IMR-90 (cell line): ENCODE data around the gene FAM47A. TPM values are rescaled to one million over a fixed set of nuclear protein-coding genes. Genes with fewer than 3 reads are reported as not detected.

Experiments used
- ATAC-seq: fragments of 200-7000 bp; cut with Tn5 transposase; 2 replicates; pipeline ENCODE4 v1.9.1; 2020; ENCODE audit warnings: low read depth, mild to moderate bottlenecking, moderate library complexity
- BruUV-seq: library from RNA; stranded (reverse); fragments of 400-500 nt; replicated peaks from 2 replicates; lab custom pipeline; 2021; lab: Mats Ljungman, UMichigan
- CTCF ChIA-PET: fragments of 300-600 bp; formaldehyde crosslinking; extraction: SDS; loops from one replicate; lab custom pipeline; 2021; ENCODE audit warnings: antibody characterized with exemption; lab: Yijun Ruan, JAX
- POLR2A ChIA-PET: fragments of 300-600 bp; sonication (Branson Sonifier 250); formaldehyde crosslinking; loops from one replicate; lab custom pipeline; 2022; ENCODE audit warnings: antibody characterized with exemption; ENCODE audit not compliant: unreplicated experiment; lab: Charles Lee
- DNase-seq: peaks from one replicate; pipeline ENCODE4 v3.0.0; 2013
- H2AFZ ChIP-seq: replicated peaks from 2 replicates; pipeline ENCODE3; 2013; ENCODE audit warnings: low read length, mild to moderate bottlenecking; ENCODE audit not compliant: poor library complexity
- H2AK5ac ChIP-seq: 2 replicates; pipeline ENCODE4 v1.6.1; 2013; ENCODE audit warnings: low read depth, low read length, inconsistent platforms
- H2AK9ac ChIP-seq: replicated peaks from 2 replicates; pipeline ENCODE3; 2013; ENCODE audit warnings: mild to moderate bottlenecking, low read depth, low read length, moderate library complexity; ENCODE audit not compliant: poor library complexity
- H2BK120ac ChIP-seq: 2 replicates; pipeline ENCODE4 v1.6.1; 2013; ENCODE audit warnings: low read depth, low read length, inconsistent platforms
- H2BK15ac ChIP-seq: 3 replicates; pipeline ENCODE4 v1.6.1; 2013; ENCODE audit warnings: low read depth, low read length, inconsistent platforms
- H2BK20ac ChIP-seq: 2 replicates; pipeline ENCODE4 v1.6.1; 2013; ENCODE audit warnings: low read depth, mild to moderate bottlenecking, inconsistent platforms, low read length, moderate library complexity
- H2BK5ac ChIP-seq: 2 replicates; pipeline ENCODE4 v1.6.1; 2013; ENCODE audit warnings: mild to moderate bottlenecking, low read depth, low read length, inconsistent platforms; ENCODE audit not compliant: poor library complexity, severe bottlenecking
- H3K14ac ChIP-seq: replicated peaks from 2 replicates; pipeline ENCODE4 v1.6.1; 2013; ENCODE audit warnings: low read depth, low read length, inconsistent platforms
- H3K18ac ChIP-seq: 2 replicates; pipeline ENCODE4 v1.6.1; 2013; ENCODE audit warnings: low read depth, low read length, control low read depth
- H3K23ac ChIP-seq: 2 replicates; pipeline ENCODE4 v1.6.1; 2013; ENCODE audit warnings: low read depth, low read length, inconsistent platforms
- H3K27ac ChIP-seq: 2 replicates; pipeline ENCODE4 v1.5.1; 2013; ENCODE audit warnings: mild to moderate bottlenecking, control low read depth, low read length; ENCODE audit not compliant: insufficient read depth
- H3K27me3 ChIP-seq: 2 replicates; pipeline ENCODE4 v1.6.1; 2013; ENCODE audit warnings: low read length; ENCODE audit not compliant: control insufficient read depth, insufficient read depth
- H3K36me3 ChIP-seq: 2 replicates; pipeline ENCODE4 v1.6.1; 2013; ENCODE audit warnings: low read length, mixed read lengths; ENCODE audit not compliant: control insufficient read depth, insufficient read depth
- H3K4ac ChIP-seq: 2 replicates; pipeline ENCODE4 v1.6.1; 2013; ENCODE audit warnings: low read depth, low read length, inconsistent platforms
- H3K4me1 ChIP-seq: 2 replicates; pipeline ENCODE4 v1.6.1; 2013; ENCODE audit warnings: low read length, mixed read lengths; ENCODE audit not compliant: control insufficient read depth, insufficient read depth
- H3K4me2 ChIP-seq: 2 replicates; pipeline ENCODE4 v1.6.1; 2013; ENCODE audit warnings: low read depth, mild to moderate bottlenecking, control low read depth, low read length, moderate library complexity
- H3K4me3 ChIP-seq: 2 replicates; pipeline ENCODE4 v1.5.1; 2013; ENCODE audit warnings: low read depth, mild to moderate bottlenecking, control low read depth, low read length, moderate library complexity; ENCODE audit not compliant: insufficient read depth
- H3K56ac ChIP-seq: 2 replicates; pipeline ENCODE4 v1.6.1; 2013; ENCODE audit warnings: low read length, inconsistent platforms; ENCODE audit not compliant: insufficient read depth; ENCODE audit errors: extremely low read depth
- H3K79me1 ChIP-seq, 2 experiments: 2 replicates each; pipeline ENCODE4 v1.6.1; 2013; ENCODE audit warnings: low read length in 2 of 2, inconsistent platforms in 1 of 2, low read depth in 1 of 2
- H3K9ac ChIP-seq: 2 replicates; pipeline ENCODE4 v1.6.1; 2013; ENCODE audit warnings: low read depth, low read length, control low read depth
- H3K9me1 ChIP-seq: 2 replicates; pipeline ENCODE4 v1.6.1; 2013; ENCODE audit warnings: low read length, inconsistent platforms; ENCODE audit not compliant: insufficient read depth
- H3K9me3 ChIP-seq: 2 replicates; pipeline ENCODE4 v1.6.1; 2013; ENCODE audit warnings: low read length; ENCODE audit not compliant: control insufficient read depth, insufficient read depth
- H4K20me1 ChIP-seq: 2 replicates; pipeline ENCODE4 v1.6.1; 2013; ENCODE audit warnings: low read length, inconsistent platforms; ENCODE audit not compliant: insufficient read depth
- H4K5ac ChIP-seq: 2 replicates; pipeline ENCODE4 v1.6.1; 2013; ENCODE audit warnings: mild to moderate bottlenecking, low read depth, low read length, control low read depth
- H4K8ac ChIP-seq, 2 experiments: 2 replicates each; pipeline ENCODE4 v1.6.1; 2013; ENCODE audit warnings: low read depth in 2 of 2, low read length in 2 of 2, control low read depth in 1 of 2, inconsistent platforms in 1 of 2
- H4K91ac ChIP-seq: 2 replicates; pipeline ENCODE4 v1.6.1; 2013; ENCODE audit warnings: low read depth, low read length, inconsistent platforms; ENCODE audit not compliant: insufficient read depth
- BHLHE40 ChIP-seq: fragments of 150-350 bp; IDR thresholded peaks from 2 replicates; pipeline ENCODE4 v1.6.1; 2016; ENCODE audit warnings: mild to moderate bottlenecking, low read depth, low read length
- CEBPB ChIP-seq: IDR thresholded peaks from 2 replicates; pipeline ENCODE4 v1.6.1; 2012; ENCODE audit warnings: low read depth, low read length, improper control_type of control experiment
- CHD1 ChIP-seq: IDR thresholded peaks from 2 replicates; pipeline ENCODE4 v1.6.1; 2012; ENCODE audit warnings: low read depth, low read length, improper control_type of control experiment
- CTCF ChIP-seq: conservative IDR thresholded peaks from 2 replicates; pipeline ENCODE4 v1.5.1; 2012; ENCODE audit warnings: mild to moderate bottlenecking, low read depth, low read length, improper control_type of control experiment
- ELK1 ChIP-seq: fragments of 150-350 bp; IDR thresholded peaks from 2 replicates; pipeline ENCODE4 v1.6.1; 2016; ENCODE audit warnings: low read depth, mild to moderate bottlenecking, low read length, moderate library complexity, borderline replicate concordance
- FOS ChIP-seq: fragments of 150-350 bp; IDR thresholded peaks from 2 replicates; pipeline ENCODE4 v1.6.1; 2016; ENCODE audit warnings: low read depth, low read length
- MAFK ChIP-seq: IDR thresholded peaks from 2 replicates; pipeline ENCODE4 v1.6.1; 2012; ENCODE audit warnings: low read depth, low read length, improper control_type of control experiment
- MAZ ChIP-seq: IDR thresholded peaks from 2 replicates; pipeline ENCODE4 v1.6.1; 2012; ENCODE audit warnings: low read depth, mild to moderate bottlenecking, low read length, improper control_type of control experiment, moderate library complexity, borderline replicate concordance
- MXI1 ChIP-seq: IDR thresholded peaks from 2 replicates; pipeline ENCODE4 v1.6.1; 2012; ENCODE audit warnings: low read depth, mild to moderate bottlenecking, low read length, moderate library complexity, borderline replicate concordance
- NFE2L2 ChIP-seq: fragments of 150-350 bp; IDR thresholded peaks from 2 replicates; pipeline ENCODE4 v1.6.1; 2016; ENCODE audit warnings: low read depth, mild to moderate bottlenecking, low read length
- POLR2A ChIP-seq: IDR thresholded peaks from 2 replicates; pipeline ENCODE4 v1.6.1; 2012; ENCODE audit warnings: mild to moderate bottlenecking, low read depth, low read length
- RAD21 ChIP-seq: IDR thresholded peaks from 2 replicates; pipeline ENCODE4 v1.6.1; 2012; ENCODE audit warnings: low read length, improper control_type of control experiment
- RCOR1 ChIP-seq: IDR thresholded peaks from 2 replicates; pipeline ENCODE4 v1.6.1; 2012; ENCODE audit warnings: mild to moderate bottlenecking, low read length, improper control_type of control experiment; ENCODE audit not compliant: insufficient replicate concordance
- RFX5 ChIP-seq: IDR thresholded peaks from 2 replicates; pipeline ENCODE4 v1.8.0; 2012; ENCODE audit warnings: low read depth, mild to moderate bottlenecking, low read length, moderate library complexity
- SMC3 ChIP-seq: fragments of 150-350 bp; IDR thresholded peaks from 2 replicates; pipeline ENCODE4 v1.6.1; 2016; ENCODE audit warnings: low read depth, mild to moderate bottlenecking, antibody characterized with exemption, low read length, moderate library complexity
- WGBS, 2 experiments: methylation state at CpG; one replicate each; pipeline versions ENCODE4 v1.1.5 to v1.1.7; 2013; ENCODE audit warnings: missing lambda C conversion rate in 2 of 2; ENCODE audit not compliant: insufficient read length in 1 of 2; ENCODE audit errors: extremely low coverage in 2 of 2; 5-methylcytosine and 5-hydroxymethylcytosine counted together
- dilution Hi-C: fragments of 300-500 bp; cut with HindIII; formaldehyde crosslinking; loops from one replicate; pipeline ENCODE4 v1.14.3; 2018; ENCODE audit warnings: low sequenced_read_pairs; ENCODE audit not compliant: unreplicated experiment
- in situ Hi-C: fragments of 300-500 bp; cut with MboI; formaldehyde crosslinking; loops from 3 replicates; pipeline ENCODE4 v1.14.3; 2019; ENCODE audit warnings: low sequenced_read_pairs, inconsistent platforms, mixed read lengths
- intact Hi-C: fragments of 100-400 bp; cut with micrococcal nuclease; formaldehyde crosslinking; loops from 2 replicates; pipeline ENCODE4 v1.10.0; 2022
- polyA plus RNA-seq, 3 experiments: library from polyadenylated mRNA; depleted of rRNA; stranded (reverse); fragments of >200 nt; gene quantifications; 2 replicates each; pipeline ENCODE4 v1.2.3, GENCODE V29; 2012; ENCODE audit warnings: low replicate concordance in 1 of 3
- total RNA-seq: library from RNA; depleted of rRNA; stranded (reverse); fragments of >200 nt; gene quantifications from 2 replicates; pipeline ENCODE4 v1.2.3, GENCODE V29; 2012
- TF ChIP-seq, protein P1 (sequence below): fragments of 150-350 bp; IDR thresholded peaks from 2 replicates; pipeline ENCODE4 v1.6.1; 2017; ENCODE audit warnings: mild to moderate bottlenecking, antibody characterized with exemption, low read length, low read depth

FAM47A gene
- total and polyA plus RNA-seq, 2 of the 4 experiments (the other 2 are of a cell fraction), result not detected

- ChIA-PET POLR2A (no interaction called here), CTCF (no interaction called here)
- Histone ChIP-seq H4K8ac (no peak overlapping the region), H3K23ac (no peak overlapping the region), H4K20me1 (no peaks in the 10 kb centered on the region), H3K14ac (no peak overlapping the region), H3K56ac (no peak overlapping the region), H2AK9ac (no peak overlapping the region), H2BK20ac (no peak overlapping the region), H4K91ac (no peak overlapping the region), H3K9me3 (peaks cover 12% of the 10 kb centered on the region; the same call in 1 of the 2 replicates), H3K27ac (no peak overlapping the region), H3K9ac (no peak overlapping the region), H3K4ac (no peak overlapping the region), H2BK5ac (no peak overlapping the region), H3K18ac (no peak overlapping the region), H2AK5ac (no peak overlapping the region), H3K27me3 (no peaks in the 10 kb centered on the region), H2AFZ (no peak overlapping the region), H4K5ac (no peak overlapping the region), H3K79me1 (no peaks in the 10 kb centered on the region), H3K4me2 (no peak overlapping the region), H3K4me1 (no peaks in the 10 kb centered on the region), H3K4me3 (no peak overlapping the region), H3K9me1 (no peaks in the 10 kb centered on the region), H2BK15ac (no peak overlapping the region), H3K36me3 (no peaks in the 10 kb centered on the region), H2BK120ac (no peak overlapping the region)
- no TSS peak for BruUV-seq
- in situ Hi-C loops, result no loop called here
- intact Hi-C loops, result no loop called here
- dilution Hi-C loops, result no loop called here
- DNase-seq, result no peak
- TF ChIP-seq NFE2L2, result no peak
- no peak for TF ChIP-seq RCOR1
- no peak for TF ChIP-seq SMC3
- no peak for TF ChIP-seq CEBPB
- TF ChIP-seq RFX5, result no peak
- TF ChIP-seq CTCF, result no peak
- no peak for TF ChIP-seq MAZ
- no peak for TF ChIP-seq RAD21
- no peak for TF ChIP-seq MAFK
- TF ChIP-seq CHD1, result no peak
- TF ChIP-seq MXI1, result no peak
- no peak for TF ChIP-seq ELK1
- no peak for TF ChIP-seq FOS
- TF ChIP-seq, protein P1, sequence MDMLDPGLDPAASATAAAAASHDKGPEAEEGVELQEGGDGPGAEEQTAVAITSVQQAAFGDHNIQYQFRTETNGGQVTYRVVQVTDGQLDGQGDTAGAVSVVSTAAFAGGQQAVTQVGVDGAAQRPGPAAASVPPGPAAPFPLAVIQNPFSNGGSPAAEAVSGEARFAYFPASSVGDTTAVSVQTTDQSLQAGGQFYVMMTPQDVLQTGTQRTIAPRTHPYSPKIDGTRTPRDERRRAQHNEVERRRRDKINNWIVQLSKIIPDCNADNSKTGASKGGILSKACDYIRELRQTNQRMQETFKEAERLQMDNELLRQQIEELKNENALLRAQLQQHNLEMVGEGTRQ, result no peak
- TF ChIP-seq BHLHE40, result no peak
- no peak for TF ChIP-seq POLR2A
- no peak for ATAC-seq
- 86% methylated on average over 11 of the region's 29 CpGs; no CpG with 5 or more reads in 1 of the 2 experiments for WGBS, 2 experiments
Observed at GRCh38 chrX:34130501-34130900, 1.6 kb downstream of the FAM47A start.
